Measurements from ENCODE around the gene EEF1G. TPM values are rescaled to one million over a fixed set of nuclear protein-coding genes. Genes with fewer than 3 reads are reported as not detected.

The EEF1G gene
- total RNA-seq, 6 donors from 2014 or later, result 557 to 997 (median 889) TPM

DNA sequence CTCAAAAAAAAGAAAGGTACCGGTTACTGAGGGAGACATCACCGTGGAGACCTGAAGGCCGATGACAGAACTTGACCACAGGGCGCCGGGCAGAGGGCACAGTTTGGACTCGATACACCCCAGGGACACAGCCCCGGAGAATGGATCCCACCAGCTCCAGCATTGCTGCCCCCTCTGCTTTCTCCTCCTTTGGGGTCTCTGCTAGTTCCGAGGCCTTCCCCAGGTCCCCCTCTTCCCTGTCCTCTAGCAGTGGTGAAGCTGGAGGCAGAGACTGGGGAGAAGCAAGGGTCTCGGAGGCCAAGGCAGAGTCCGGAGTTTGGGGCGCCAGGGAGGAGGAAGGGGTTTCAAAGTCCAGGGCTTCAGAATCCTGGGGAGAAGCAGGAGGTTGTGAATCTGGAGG is 4.8 kb upstream of the EEF1G start:
- ATAC-seq (ENCODE audit: low FRiP score in 2 of 2) (no peak), DNase-seq (no peak)
- H3K9me3 ChIP-seq, result no peaks in the 10 kb centered on the region
- H3K36me3 ChIP-seq, result peaks cover 4 to 53% (median 22%) of the 10 kb centered on the region in 4 donors
- H3K27ac ChIP-seq, result peak overlapping the region; percentile 61 to 92 (median 81)
- 95 to 96% methylated on average over 11 of the region's 11 CpGs for WGBS, 2 donors
- no peak for TF ChIP-seq POLR2AphosphoS5 (IDR thresholded peaks at IDR 0.05)
- no peak for TF ChIP-seq POLR2A (IDR thresholded peaks at IDR 0.05)
- TF ChIP-seq, protein P1, sequence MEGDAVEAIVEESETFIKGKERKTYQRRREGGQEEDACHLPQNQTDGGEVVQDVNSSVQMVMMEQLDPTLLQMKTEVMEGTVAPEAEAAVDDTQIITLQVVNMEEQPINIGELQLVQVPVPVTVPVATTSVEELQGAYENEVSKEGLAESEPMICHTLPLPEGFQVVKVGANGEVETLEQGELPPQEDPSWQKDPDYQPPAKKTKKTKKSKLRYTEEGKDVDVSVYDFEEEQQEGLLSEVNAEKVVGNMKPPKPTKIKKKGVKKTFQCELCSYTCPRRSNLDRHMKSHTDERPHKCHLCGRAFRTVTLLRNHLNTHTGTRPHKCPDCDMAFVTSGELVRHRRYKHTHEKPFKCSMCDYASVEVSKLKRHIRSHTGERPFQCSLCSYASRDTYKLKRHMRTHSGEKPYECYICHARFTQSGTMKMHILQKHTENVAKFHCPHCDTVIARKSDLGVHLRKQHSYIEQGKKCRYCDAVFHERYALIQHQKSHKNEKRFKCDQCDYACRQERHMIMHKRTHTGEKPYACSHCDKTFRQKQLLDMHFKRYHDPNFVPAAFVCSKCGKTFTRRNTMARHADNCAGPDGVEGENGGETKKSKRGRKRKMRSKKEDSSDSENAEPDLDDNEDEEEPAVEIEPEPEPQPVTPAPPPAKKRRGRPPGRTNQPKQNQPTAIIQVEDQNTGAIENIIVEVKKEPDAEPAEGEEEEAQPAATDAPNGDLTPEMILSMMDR (IDR thresholded peaks at IDR 0.05), result no peak
- TF ChIP-seq EP300 (IDR thresholded peaks at IDR 0.05), result no peak
- H3K4me3 ChIP-seq, result no peak overlapping the region
- H3K4me1 ChIP-seq, result peaks cover 25 to 29% (median 28%) of the 10 kb centered on the region in 4 donors
- H3K27me3 ChIP-seq, result no peaks in the 10 kb centered on the region

DNA sequence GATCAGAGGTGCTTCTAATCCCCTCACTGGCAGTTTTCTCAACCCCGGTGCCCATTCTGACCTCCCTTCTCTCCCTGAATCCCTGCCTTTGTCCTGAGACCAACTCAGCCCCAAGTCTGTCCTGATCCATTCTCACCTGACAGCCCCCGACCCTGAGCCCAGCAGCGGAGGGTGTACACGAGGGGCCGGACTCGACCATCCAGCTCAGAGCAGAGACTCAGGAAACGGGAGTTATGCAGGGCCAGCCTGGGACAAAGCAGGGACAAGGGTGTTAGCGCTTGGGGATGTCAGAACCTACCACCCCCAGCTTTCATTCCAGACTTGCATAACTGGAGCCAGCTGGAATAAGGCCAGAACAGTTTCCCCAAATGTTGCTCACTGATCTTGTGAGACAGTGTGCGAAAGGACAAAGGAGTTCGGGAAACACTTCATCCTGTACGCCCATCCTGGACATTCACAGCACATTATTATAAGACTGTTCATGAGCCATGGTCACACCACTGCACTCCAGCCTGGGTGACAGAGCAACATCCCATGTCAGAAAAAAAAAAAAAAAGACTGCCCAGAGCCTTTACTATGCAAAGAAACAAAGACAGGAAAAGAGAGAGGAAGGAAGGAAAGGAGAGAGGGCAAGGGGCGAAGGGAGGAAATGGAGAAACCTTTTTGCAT is 3.5 kb upstream of the EEF1G start:
- TF ChIP-seq POLR2A (IDR thresholded peaks at IDR 0.05) (peak in 1 of 4 donors; percentile 16), EP300 (IDR thresholded peaks at IDR 0.05) (peak in 2 of 4 donors; percentile 32 to 69), POLR2AphosphoS5 (IDR thresholded peaks at IDR 0.05) (peak; percentile 52 to 87)
- TF ChIP-seq, protein P1 (IDR thresholded peaks at IDR 0.05), result no peak
- DNase-seq, result no peak
- Histone ChIP-seq H3K36me3 (peaks cover 4 to 52% (median 22%) of the 10 kb centered on the region in 4 donors), H3K9me3 (no peaks in the 10 kb centered on the region), H3K27me3 (no peaks in the 10 kb centered on the region), H3K4me3 (no peak overlapping the region), H3K27ac (peak overlapping the region; percentile 85 to 93 (median 91)), H3K4me1 (peaks cover 30 to 40% (median 37%) of the 10 kb centered on the region in 4 donors)
- WGBS, 2 donors, result 61 to 62% methylated on average over 5 to 12 of the region's 12 CpGs
- no peak for ATAC-seq (ENCODE audit: low FRiP score in 2 of 2)

DNA sequence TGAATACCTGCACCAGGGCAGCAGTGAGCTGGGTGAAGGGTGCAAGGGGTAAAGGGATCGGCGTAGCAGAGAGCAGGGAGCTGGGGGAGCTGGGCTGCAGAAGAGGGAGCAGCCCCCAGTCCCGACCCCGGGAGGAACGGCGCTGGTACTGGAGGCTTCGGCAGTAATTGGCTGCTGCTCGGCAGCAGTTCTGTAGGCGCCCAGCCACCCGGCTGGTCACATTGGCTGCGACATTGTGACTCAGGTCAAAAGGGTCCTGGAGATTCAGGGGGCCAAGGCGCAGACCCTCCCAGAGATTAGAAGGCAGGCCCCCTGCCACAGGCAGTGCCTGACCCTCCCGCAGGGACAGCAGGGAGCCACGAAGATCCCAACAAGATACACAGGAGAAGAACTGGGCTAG is 2.1 kb upstream of the EEF1G start:
- whole genome bisulfite sequencing, 2 donors, result 93% methylated on average over 5 to 13 of the region's 14 CpGs
- TF ChIP-seq, protein P1 (IDR thresholded peaks at IDR 0.05), result no peak
- no peak for TF ChIP-seq POLR2AphosphoS5 (IDR thresholded peaks at IDR 0.05)
- no peak for TF ChIP-seq POLR2A (IDR thresholded peaks at IDR 0.05)
- TF ChIP-seq EP300 (IDR thresholded peaks at IDR 0.05), result no peak
- Histone ChIP-seq H3K36me3 (peaks cover 8 to 53% (median 22%) of the 10 kb centered on the region in 4 donors), H3K4me3 (no peak overlapping the region), H3K27ac (peak overlapping the region; percentile 85 to 93 (median 91)), H3K4me1 (peaks cover 34 to 45% (median 39%) of the 10 kb centered on the region in 4 donors), H3K9me3 (no peaks in the 10 kb centered on the region), H3K27me3 (no peaks in the 10 kb centered on the region)
- ATAC-seq (ENCODE audit: low FRiP score in 2 of 2), result no peak
- no peak for DNase-seq

DNA sequence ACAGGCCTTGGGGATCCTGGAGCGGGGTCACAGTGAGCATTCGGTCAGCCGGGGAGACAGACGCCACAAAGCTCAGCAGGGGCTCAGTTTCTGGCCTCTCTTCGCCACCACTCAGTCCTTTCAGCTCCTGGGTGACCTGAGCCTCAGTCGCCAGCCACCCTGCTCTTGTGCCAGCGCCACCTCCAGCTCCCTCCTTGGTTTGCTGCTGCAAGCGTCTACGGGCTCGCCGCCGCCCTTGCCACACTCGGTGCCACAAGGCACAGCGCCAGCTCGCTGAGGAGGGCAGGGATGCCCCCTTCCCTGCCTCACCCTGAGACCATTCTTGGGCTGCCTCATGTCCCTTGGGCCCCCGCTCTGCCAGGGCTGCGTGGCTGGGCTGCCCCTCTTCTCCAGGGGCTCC is 1.5 kb upstream of the EEF1G start:
- ATAC-seq (ENCODE audit: low FRiP score in 2 of 2) (no peak), DNase-seq (peak in 1 of 2 donors; percentile 83)
- Histone ChIP-seq H3K36me3 (peaks cover 12 to 56% (median 26%) of the 10 kb centered on the region in 4 donors), H3K4me1 (peaks cover 34 to 45% (median 39%) of the 10 kb centered on the region in 4 donors), H3K27me3 (no peaks in the 10 kb centered on the region), H3K9me3 (no peaks in the 10 kb centered on the region), H3K4me3 (peak overlapping the region in 3 of 4 donors; percentile 78 to 88 (median 85)), H3K27ac (peak overlapping the region; percentile 85 to 93 (median 91))
- TF ChIP-seq POLR2A (IDR thresholded peaks at IDR 0.05) (no peak), EP300 (IDR thresholded peaks at IDR 0.05) (no peak), POLR2AphosphoS5 (IDR thresholded peaks at IDR 0.05) (no peak)
- TF ChIP-seq, protein P1 (IDR thresholded peaks at IDR 0.05), result no peak
- WGBS, 2 donors, result 53 to 67% methylated on average over 15 to 17 of the region's 17 CpGs
